WTC11 (cell line): ENCODE results near the gene LRRN4. TPM values are rescaled to one million over a fixed set of nuclear protein-coding genes. Genes with fewer than 3 reads are reported as not detected.

Experiments
- ATAC-seq: fragments of 200-7000 bp; cut with Tn5 transposase; 2 replicates; pipeline ENCODE4 v1.10.0; 2021; ENCODE audit warnings: mild to moderate bottlenecking, moderate library complexity
- CTCF ChIA-PET: fragments of 300-600 bp; sonication (Branson Sonifier 250); formaldehyde crosslinking; loops from one replicate; lab custom pipeline; 2021; ENCODE audit warnings: antibody characterized with exemption; lab: Charles Lee
- POLR2A ChIA-PET: fragments of 350-600 bp; sonication (Branson Sonifier 250); formaldehyde crosslinking; loops from one replicate; lab custom pipeline; 2021; ENCODE audit warnings: antibody characterized with exemption; lab: Charles Lee
- DNase-seq: peaks from one replicate; pipeline ENCODE4 v3.0.0; 2021; ENCODE audit warnings: low spot score
- H3K27ac Mint-ChIP-seq: 2 replicates; pipeline ENCODE4 v1.8.0; 2021; ENCODE audit warnings: mixed read lengths
- H3K27me3 Mint-ChIP-seq: 2 replicates; pipeline ENCODE4 v1.8.0; 2021; ENCODE audit warnings: low read depth, mild to moderate bottlenecking, moderate library complexity, mixed read lengths
- H3K36me3 Mint-ChIP-seq: 2 replicates; pipeline ENCODE4 v1.8.0; 2021; ENCODE audit warnings: mixed read lengths
- H3K4me1 Mint-ChIP-seq: 2 replicates; pipeline ENCODE4 v1.8.0; 2022; ENCODE audit warnings: mixed read lengths
- H3K4me3 Mint-ChIP-seq: 2 replicates; pipeline ENCODE4 v1.8.0; 2021; ENCODE audit warnings: mild to moderate bottlenecking, moderate library complexity, mixed read lengths
- H3K9me3 Mint-ChIP-seq: 2 replicates; pipeline ENCODE4 v1.8.0; 2021; ENCODE audit warnings: mixed read lengths
- AR ChIP-seq: fragments of 250-450 bp; sonication (Bioruptor Pico); IDR thresholded peaks from 2 replicates; pipeline ENCODE4 v1.9.0; 2021; ENCODE audit warnings: mild to moderate bottlenecking
- CTCF ChIP-seq: fragments of 200-600 bp; IDR thresholded peaks from 2 replicates; pipeline ENCODE4 v1.8.0; 2022; ENCODE audit warnings: antibody characterized with exemption
- GRHL2 ChIP-seq: fragments of 250-450 bp; sonication (Bioruptor Pico); IDR thresholded peaks from 2 replicates; pipeline ENCODE4 v1.8.0; 2022; ENCODE audit warnings: mild to moderate bottlenecking, moderate library complexity; ENCODE audit not compliant: insufficient replicate concordance, severe bottlenecking
- GTF2I ChIP-seq: fragments of 250-450 bp; sonication (Bioruptor Pico); conservative IDR thresholded peaks from 2 replicates; pipeline ENCODE4 v1.4.0; 2021; ENCODE audit warnings: mild to moderate bottlenecking
- JUN ChIP-seq: sonication (generic); formaldehyde crosslinking; IDR thresholded peaks from 2 replicates; pipeline ENCODE4 v1.8.0; 2023; ENCODE audit warnings: mild to moderate bottlenecking, missing genetic modification reagents
- NFATC4 ChIP-seq: fragments of 250-450 bp; sonication (Bioruptor Pico); IDR thresholded peaks from 2 replicates; pipeline ENCODE4 v1.9.0; 2021; ENCODE audit warnings: mild to moderate bottlenecking
- SOX15 ChIP-seq: fragments of 250-450 bp; sonication (Bioruptor Pico); IDR thresholded peaks from 2 replicates; pipeline ENCODE4 v1.9.0; 2021; ENCODE audit warnings: mild to moderate bottlenecking
- TEAD1 ChIP-seq: sonication (generic); formaldehyde crosslinking; IDR thresholded peaks from 2 replicates; pipeline ENCODE4 v1.8.0; 2022; ENCODE audit warnings: mild to moderate bottlenecking, missing genetic modification reagents
- ZBTB21 ChIP-seq: sonication (generic); formaldehyde crosslinking; IDR thresholded peaks from 2 replicates; pipeline ENCODE4 v1.8.1; 2023; ENCODE audit warnings: mild to moderate bottlenecking, missing genetic modification reagents, borderline replicate concordance
- ZBTB43 ChIP-seq: sonication (generic); formaldehyde crosslinking; IDR thresholded peaks from 2 replicates; pipeline ENCODE4 v1.8.1; 2023; ENCODE audit warnings: mild to moderate bottlenecking, missing genetic modification reagents
- ZNF138 ChIP-seq: sonication (generic); formaldehyde crosslinking; conservative IDR thresholded peaks from 2 replicates; pipeline ENCODE4 v1.8.1; 2022; ENCODE audit warnings: mild to moderate bottlenecking, moderate library complexity, missing genetic modification reagents
- ZNF263 ChIP-seq: sonication (generic); formaldehyde crosslinking; IDR thresholded peaks from 2 replicates; pipeline ENCODE4 v1.8.1; 2022; ENCODE audit warnings: low read depth, mild to moderate bottlenecking, moderate library complexity, missing genetic modification reagents
- ZNF396 ChIP-seq: fragments of 250-450 bp; sonication (Bioruptor Pico); IDR thresholded peaks from 2 replicates; pipeline ENCODE4 v1.8.0; 2021; ENCODE audit warnings: mild to moderate bottlenecking, moderate library complexity, borderline replicate concordance
- ZNF416 ChIP-seq: fragments of 250-450 bp; sonication (Bioruptor Pico); IDR thresholded peaks from 2 replicates; pipeline ENCODE4 v1.9.0; 2021; ENCODE audit warnings: mild to moderate bottlenecking, inconsistent platforms
- ZNF512 ChIP-seq: sonication (generic); formaldehyde crosslinking; IDR thresholded peaks from 2 replicates; pipeline ENCODE4 v1.8.1; 2022; ENCODE audit warnings: missing genetic modification reagents, borderline replicate concordance
- ZSCAN18 ChIP-seq: fragments of 250-450 bp; sonication (Bioruptor Pico); IDR thresholded peaks from 2 replicates; pipeline ENCODE4 v2.1.2; 2022; ENCODE audit warnings: mild to moderate bottlenecking, moderate library complexity
- total RNA-seq: library from RNA; stranded (reverse); gene quantifications from 3 replicates; pipeline ENCODE4 v1.2.3, GENCODE V29; 2021
- TF ChIP-seq, protein P1 (sequence below): sonication (generic); formaldehyde crosslinking; IDR thresholded peaks from 2 replicates; pipeline ENCODE4 v1.8.1; 2022; ENCODE audit warnings: low read depth, mild to moderate bottlenecking, moderate library complexity, missing genetic modification reagents, borderline replicate concordance
- TF ChIP-seq, protein P2 (sequence below): sonication (generic); formaldehyde crosslinking; IDR thresholded peaks from 2 replicates; pipeline ENCODE4 v1.8.1; 2022; ENCODE audit warnings: mild to moderate bottlenecking, moderate library complexity, missing genetic modification reagents
- TF ChIP-seq, protein P3 (sequence below): sonication (generic); formaldehyde crosslinking; IDR thresholded peaks from 2 replicates; pipeline ENCODE4 v1.8.1; 2023; ENCODE audit warnings: mild to moderate bottlenecking, missing genetic modification reagents, moderate library complexity
- TF ChIP-seq, protein P4 (sequence below): sonication (generic); formaldehyde crosslinking; IDR thresholded peaks from 2 replicates; pipeline ENCODE4 v1.8.1; 2023; ENCODE audit warnings: mild to moderate bottlenecking, missing genetic modification reagents, borderline replicate concordance

LRRN4 gene
- total RNA-seq, 1 experiment from 2014 or later, result 0.48 TPM

- ChIA-PET CTCF (interaction anchor here (0.6 kb wide), 1 partner anchor 35 kb away, joined by 3 read pairs; no protein-coding TSS in a partner anchor), POLR2A (no interaction called here)
- no peak overlapping the region for H3K27ac Mint-ChIP-seq
- H3K36me3 Mint-ChIP-seq, result peaks cover 23% of the 10 kb centered on the region
- H3K4me3 Mint-ChIP-seq, result peak overlapping the region; percentile 95
- H3K27me3 Mint-ChIP-seq, result no peaks in the 10 kb centered on the region
- H3K4me1 Mint-ChIP-seq, result peaks cover 12% of the 10 kb centered on the region
- TF ChIP-seq ZNF396 (CRISPR knock-in tag) (no peak), JUN (no peak), NFATC4 (CRISPR knock-in tag) (no peak), SOX15 (CRISPR knock-in tag) (no peak), ZBTB21 (CRISPR knock-in tag) (no peak), ZBTB43 (no peak), GRHL2 (CRISPR knock-in tag) (no peak), GTF2I (CRISPR knock-in tag) (no peak), TEAD1 (CRISPR knock-in tag) (no peak), CTCF (no peak), ZNF416 (CRISPR knock-in tag) (no peak), ZNF263 (no peak), ZSCAN18 (no peak), ZNF512 (CRISPR knock-in tag) (no peak), ZNF138 (no peak), AR (CRISPR knock-in tag) (no peak)
- TF ChIP-seq, protein P1, sequence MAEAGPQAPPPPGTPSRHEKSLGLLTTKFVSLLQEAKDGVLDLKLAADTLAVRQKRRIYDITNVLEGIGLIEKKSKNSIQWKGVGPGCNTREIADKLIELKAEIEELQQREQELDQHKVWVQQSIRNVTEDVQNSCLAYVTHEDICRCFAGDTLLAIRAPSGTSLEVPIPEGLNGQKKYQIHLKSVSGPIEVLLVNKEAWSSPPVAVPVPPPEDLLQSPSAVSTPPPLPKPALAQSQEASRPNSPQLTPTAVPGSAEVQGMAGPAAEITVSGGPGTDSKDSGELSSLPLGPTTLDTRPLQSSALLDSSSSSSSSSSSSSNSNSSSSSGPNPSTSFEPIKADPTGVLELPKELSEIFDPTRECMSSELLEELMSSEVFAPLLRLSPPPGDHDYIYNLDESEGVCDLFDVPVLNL (CRISPR knock-in tag), result no peak
- TF ChIP-seq, protein P2, sequence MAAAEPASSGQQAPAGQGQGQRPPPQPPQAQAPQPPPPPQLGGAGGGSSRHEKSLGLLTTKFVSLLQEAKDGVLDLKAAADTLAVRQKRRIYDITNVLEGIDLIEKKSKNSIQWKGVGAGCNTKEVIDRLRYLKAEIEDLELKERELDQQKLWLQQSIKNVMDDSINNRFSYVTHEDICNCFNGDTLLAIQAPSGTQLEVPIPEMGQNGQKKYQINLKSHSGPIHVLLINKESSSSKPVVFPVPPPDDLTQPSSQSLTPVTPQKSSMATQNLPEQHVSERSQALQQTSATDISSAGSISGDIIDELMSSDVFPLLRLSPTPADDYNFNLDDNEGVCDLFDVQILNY, result no peak
- TF ChIP-seq, protein P3, sequence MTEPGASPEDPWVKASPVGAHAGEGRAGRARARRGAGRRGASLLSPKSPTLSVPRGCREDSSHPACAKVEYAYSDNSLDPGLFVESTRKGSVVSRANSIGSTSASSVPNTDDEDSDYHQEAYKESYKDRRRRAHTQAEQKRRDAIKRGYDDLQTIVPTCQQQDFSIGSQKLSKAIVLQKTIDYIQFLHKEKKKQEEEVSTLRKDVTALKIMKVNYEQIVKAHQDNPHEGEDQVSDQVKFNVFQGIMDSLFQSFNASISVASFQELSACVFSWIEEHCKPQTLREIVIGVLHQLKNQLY, result no peak
- TF ChIP-seq, protein P4, sequence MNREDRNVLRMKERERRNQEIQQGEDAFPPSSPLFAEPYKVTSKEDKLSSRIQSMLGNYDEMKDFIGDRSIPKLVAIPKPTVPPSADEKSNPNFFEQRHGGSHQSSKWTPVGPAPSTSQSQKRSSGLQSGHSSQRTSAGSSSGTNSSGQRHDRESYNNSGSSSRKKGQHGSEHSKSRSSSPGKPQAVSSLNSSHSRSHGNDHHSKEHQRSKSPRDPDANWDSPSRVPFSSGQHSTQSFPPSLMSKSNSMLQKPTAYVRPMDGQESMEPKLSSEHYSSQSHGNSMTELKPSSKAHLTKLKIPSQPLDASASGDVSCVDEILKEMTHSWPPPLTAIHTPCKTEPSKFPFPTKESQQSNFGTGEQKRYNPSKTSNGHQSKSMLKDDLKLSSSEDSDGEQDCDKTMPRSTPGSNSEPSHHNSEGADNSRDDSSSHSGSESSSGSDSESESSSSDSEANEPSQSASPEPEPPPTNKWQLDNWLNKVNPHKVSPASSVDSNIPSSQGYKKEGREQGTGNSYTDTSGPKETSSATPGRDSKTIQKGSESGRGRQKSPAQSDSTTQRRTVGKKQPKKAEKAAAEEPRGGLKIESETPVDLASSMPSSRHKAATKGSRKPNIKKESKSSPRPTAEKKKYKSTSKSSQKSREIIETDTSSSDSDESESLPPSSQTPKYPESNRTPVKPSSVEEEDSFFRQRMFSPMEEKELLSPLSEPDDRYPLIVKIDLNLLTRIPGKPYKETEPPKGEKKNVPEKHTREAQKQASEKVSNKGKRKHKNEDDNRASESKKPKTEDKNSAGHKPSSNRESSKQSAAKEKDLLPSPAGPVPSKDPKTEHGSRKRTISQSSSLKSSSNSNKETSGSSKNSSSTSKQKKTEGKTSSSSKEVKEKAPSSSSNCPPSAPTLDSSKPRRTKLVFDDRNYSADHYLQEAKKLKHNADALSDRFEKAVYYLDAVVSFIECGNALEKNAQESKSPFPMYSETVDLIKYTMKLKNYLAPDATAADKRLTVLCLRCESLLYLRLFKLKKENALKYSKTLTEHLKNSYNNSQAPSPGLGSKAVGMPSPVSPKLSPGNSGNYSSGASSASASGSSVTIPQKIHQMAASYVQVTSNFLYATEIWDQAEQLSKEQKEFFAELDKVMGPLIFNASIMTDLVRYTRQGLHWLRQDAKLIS (CRISPR knock-in tag), result no peak
- ATAC-seq (no peak), DNase-seq (no peak)
- no peaks in the 10 kb centered on the region for H3K9me3 Mint-ChIP-seq
Observed at GRCh38 chr20:6007094-6007528, 46.7 kb downstream of the LRRN4 start.
